SJSA1 (cell line): ENCODE results near the gene TBC1D2B. TPM values are rescaled to one million over a fixed set of nuclear protein-coding genes. Genes with fewer than 3 reads are reported as not detected.
A peak's percentile ranks its signal among the peaks of the same experiment; 100 is the strongest.

Experiments
- DNase-seq, 2 experiments: peaks; one replicate each; pipeline ENCODE4 v3.0.0-alpha.2; 2015 to 2020; ENCODE audit warnings: low spot score in 2 of 2, low read depth in 1 of 2
- H3K27ac ChIP-seq: fragments of 250-450 bp; sonication (Bioruptor Pico); 2 replicates; pipeline ENCODE4 v1.5.1; 2020; ENCODE audit warnings: mild to moderate bottlenecking, moderate library complexity
- H3K27me3 ChIP-seq: fragments of 250-450 bp; sonication (Bioruptor Pico); replicated peaks from 2 replicates; pipeline ENCODE4 v1.5.1; 2020; ENCODE audit warnings: mild to moderate bottlenecking, moderate library complexity
- H3K36me3 ChIP-seq: fragments of 250-450 bp; sonication (Bioruptor Pico); 2 replicates; pipeline ENCODE4 v1.5.1; 2020; ENCODE audit warnings: mild to moderate bottlenecking
- H3K4me1 ChIP-seq: fragments of 250-450 bp; sonication (Bioruptor Pico); replicated peaks from 2 replicates; pipeline ENCODE4 v1.6.1; 2021; ENCODE audit warnings: mild to moderate bottlenecking
- H3K4me3 ChIP-seq: fragments of 250-450 bp; sonication (Bioruptor Pico); 2 replicates; pipeline ENCODE4 v1.5.1; 2020; ENCODE audit warnings: mild to moderate bottlenecking
- H3K9me3 ChIP-seq: fragments of 250-450 bp; sonication (Bioruptor Pico); replicated peaks from 2 replicates; pipeline ENCODE4 v1.5.1; 2020; ENCODE audit warnings: mild to moderate bottlenecking
- total RNA-seq: library from RNA; depleted of rRNA; stranded (reverse); fragments of >200 nt; shearing (Covaris generic); gene quantifications from 2 replicates; pipeline ENCODE4 v1.2.3, GENCODE V29; 2014

Gene TBC1D2B
- total RNA-seq, 1 experiment from 2014 or later: 28.2 TPM

DNA sequence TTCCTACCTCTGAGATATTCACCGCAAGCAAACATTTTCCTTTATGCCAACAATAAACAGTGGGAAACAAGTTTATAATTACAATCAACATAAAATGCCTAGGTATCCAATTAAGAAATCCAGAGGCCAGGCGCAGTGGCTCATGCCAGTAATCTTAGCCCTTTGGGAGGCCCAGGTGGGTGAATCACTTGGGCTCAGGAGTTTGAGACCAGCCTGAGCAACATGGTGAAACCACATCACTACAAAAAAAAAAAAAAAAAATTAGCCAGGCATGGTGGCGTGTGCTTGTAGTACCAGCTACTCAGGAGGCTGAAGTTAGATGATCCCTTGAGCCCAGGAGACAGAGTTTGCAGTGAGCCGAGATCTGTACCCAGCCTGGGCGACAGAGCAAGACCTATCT, 17.3 kb downstream of the TBC1D2B start:
- Histone ChIP-seq H3K36me3 (0 out of 2 replicates have a peak, but pooled peaks cover 5% of the 10 kb centered on the region), H3K9me3 (no peaks in the 10 kb centered on the region), H3K4me1 (peaks cover 67% of the 10 kb centered on the region), H3K27me3 (no peaks in the 10 kb centered on the region), H3K4me3 (no peak overlapping the region), H3K27ac (no peak overlapping the region)
- no peak for DNase-seq

DNA sequence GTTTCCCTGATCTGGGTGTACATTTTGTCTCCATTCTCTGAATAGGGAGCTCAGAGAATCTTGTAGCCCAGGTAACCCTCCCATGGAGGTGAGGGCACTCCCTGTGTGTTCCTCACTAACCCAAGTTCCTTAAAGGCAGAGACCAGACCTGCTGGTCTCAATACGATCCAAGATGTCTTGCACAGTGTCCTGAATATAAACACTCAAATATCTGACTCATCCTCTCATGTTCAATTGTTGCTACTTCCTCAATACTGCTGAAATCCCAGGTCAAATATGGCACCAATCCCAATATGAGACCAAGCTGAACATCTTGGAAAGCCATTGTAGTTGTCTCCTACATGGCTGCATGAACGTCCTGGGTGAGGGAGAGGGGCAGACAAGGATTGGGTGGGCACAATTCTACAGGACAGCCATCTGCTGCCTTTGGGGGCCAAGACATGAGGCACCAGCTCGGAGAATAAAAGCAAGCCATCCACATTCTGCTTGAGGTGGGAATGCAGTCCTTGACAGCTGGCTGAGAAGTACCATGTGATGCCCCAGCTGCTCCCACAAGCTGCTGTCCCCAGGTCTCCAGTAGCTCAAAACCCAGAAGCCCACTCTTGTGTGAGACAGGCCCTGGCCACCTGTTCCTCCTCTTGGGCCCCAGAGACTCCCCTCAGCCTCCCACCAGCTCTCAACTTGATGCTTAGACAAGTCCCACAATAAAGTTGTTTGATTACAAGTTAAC, 18.2 kb downstream of the TBC1D2B start:
- H3K4me1 ChIP-seq: peaks cover 58% of the 10 kb centered on the region
- no peaks in the 10 kb centered on the region for H3K27me3 ChIP-seq
- H3K27ac ChIP-seq: no peak overlapping the region
- H3K36me3 ChIP-seq: peaks cover 5% of the 10 kb centered on the region; the same call in 1 of the 2 replicates
- H3K9me3 ChIP-seq: no peaks in the 10 kb centered on the region
- DNase-seq: peak in 1 of 2 experiments; percentile 27
- H3K4me3 ChIP-seq: no peak overlapping the region

DNA sequence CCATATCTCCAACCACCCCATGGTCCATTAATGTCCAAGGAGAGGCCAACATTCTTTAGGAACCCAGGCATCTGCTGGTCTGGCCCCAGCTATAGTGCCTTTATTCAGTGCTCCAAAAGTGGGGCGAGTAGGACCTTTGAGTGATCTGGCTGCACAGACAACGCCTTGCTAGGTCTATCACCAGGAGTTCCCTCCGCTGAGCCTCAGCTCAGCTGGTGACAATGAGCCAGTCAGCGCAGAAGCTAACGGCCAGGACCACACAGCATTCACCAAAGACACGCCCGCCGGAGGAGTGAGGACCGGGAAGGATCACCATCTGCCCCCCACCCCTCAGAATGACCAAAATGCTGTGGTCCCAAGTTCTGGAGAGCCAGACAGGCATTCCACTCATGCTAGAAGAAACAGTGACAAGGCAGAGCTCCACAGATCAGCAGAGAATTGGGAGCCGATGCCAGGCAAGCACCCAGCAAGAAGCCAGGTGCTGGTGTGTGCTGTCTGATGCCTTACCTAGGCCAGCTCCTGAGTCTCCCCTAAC, 19.0 kb downstream of the TBC1D2B start:
- H3K4me1 ChIP-seq: peaks cover 50% of the 10 kb centered on the region
- H3K9me3 ChIP-seq: no peaks in the 10 kb centered on the region
- no peak overlapping the region for H3K27ac ChIP-seq

DNA sequence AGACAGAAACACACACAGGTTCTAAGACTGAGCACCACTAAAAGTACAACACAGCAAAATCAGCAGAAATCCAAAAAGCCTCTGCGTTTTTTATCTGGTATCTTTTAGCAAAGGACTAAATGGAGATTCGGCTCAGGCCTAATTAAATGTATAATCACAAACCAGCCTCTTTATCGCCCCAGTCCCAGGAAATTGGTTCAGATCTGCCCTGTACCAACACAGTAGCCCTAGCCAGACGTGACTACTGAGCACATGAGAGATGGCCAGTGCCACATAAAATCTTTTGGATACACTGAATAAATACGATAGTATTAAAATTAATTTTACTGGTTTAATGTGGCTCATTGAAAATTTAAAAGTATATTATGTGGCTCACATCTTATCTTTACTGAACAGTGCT, 19.7 kb downstream of the TBC1D2B start:
- Histone ChIP-seq H3K27ac (no peak overlapping the region), H3K4me3 (no peak overlapping the region), H3K9me3 (no peaks in the 10 kb centered on the region), H3K4me1 (peaks cover 48% of the 10 kb centered on the region), H3K36me3 (peaks cover 19% of the 10 kb centered on the region), H3K27me3 (no peaks in the 10 kb centered on the region)
- no peak for DNase-seq

More for the DNA sequence above, 19.0 kb downstream of the TBC1D2B start:
- no peak overlapping the region for H3K4me3 ChIP-seq
- peaks cover 12% of the 10 kb centered on the region for H3K36me3 ChIP-seq
- no peaks in the 10 kb centered on the region for H3K27me3 ChIP-seq
- no peak for DNase-seq

DNA sequence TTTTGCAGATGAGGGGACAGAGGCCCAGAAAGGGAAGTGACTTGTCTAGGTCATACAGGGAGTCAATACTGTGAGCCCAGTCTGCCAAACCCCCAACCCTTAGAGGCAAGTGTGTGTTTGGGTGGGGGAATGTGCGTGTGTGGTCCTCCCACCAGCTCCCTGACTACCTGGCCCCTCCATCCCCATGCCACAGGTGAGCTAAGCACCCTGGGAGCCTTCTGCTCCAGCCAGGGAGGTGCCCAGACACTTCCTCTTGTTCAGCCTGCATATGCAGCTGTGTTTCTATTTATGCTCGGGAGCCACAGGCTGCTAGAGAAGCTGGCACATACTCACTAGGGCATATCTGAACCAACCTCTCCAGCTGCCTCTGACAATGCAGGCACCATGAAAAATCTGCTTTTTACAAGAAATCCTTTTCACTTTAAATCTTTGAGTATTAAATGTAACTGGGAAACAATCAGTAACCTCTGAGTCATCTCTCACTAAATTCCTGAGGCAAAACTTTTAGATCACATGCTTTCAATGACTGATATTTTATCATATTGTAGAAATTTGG, 20.7 kb downstream of the TBC1D2B start:
- Histone ChIP-seq H3K27me3 (no peaks in the 10 kb centered on the region), H3K4me3 (no peak overlapping the region), H3K9me3 (no peaks in the 10 kb centered on the region), H3K36me3 (peaks cover 21% of the 10 kb centered on the region), H3K27ac (peak overlapping the region; percentile 38; the same call in 1 of the 2 replicates), H3K4me1 (peaks cover 38% of the 10 kb centered on the region)
- no peak for DNase-seq

DNA sequence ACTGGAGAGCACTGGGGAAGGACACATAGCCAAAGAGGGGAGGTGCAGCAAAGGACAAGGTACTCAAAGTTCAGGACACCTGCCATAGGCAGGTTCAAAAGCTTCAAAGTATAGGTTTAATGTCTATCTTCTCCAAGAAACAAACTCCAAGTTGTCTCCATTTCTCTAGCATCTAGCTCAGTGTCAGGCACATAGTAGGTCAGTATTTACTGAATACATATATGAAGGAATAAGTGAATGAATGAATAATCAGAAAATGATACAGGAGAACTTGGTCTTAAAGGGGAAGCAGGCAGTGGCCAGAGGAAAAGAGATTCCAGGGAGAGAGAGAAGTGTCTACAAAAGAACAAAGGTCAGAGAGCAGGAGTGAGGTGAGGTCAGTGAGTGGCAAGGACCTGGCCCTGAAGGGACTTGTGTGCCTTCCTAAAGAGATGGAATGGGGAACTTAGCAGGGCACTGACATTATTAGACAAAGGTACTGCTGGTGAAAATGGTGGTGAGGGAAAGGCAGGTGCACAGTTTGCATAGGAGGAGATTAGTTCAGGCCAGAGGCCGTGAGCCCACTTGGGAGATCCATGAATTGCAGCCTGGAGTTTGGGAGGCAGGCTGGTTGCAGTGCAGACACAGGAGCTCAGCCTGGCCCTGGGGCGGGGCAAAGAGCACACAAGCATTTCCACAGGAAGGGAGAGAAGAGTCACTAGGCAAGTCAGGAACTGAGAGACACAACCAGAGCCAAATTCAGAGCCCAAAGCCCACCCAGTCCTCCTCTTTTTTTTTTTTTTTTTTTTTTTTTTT, 21.4 kb downstream of the TBC1D2B start:
- no peaks in the 10 kb centered on the region; the same call in 1 of the 2 replicates for H3K9me3 ChIP-seq
- H3K4me1 ChIP-seq: peaks cover 37% of the 10 kb centered on the region
- H3K27me3 ChIP-seq: no peaks in the 10 kb centered on the region
- no peak overlapping the region for H3K27ac ChIP-seq
- DNase-seq: no peak
- H3K4me3 ChIP-seq: no peak overlapping the region
- peaks cover 24% of the 10 kb centered on the region for H3K36me3 ChIP-seq

DNA sequence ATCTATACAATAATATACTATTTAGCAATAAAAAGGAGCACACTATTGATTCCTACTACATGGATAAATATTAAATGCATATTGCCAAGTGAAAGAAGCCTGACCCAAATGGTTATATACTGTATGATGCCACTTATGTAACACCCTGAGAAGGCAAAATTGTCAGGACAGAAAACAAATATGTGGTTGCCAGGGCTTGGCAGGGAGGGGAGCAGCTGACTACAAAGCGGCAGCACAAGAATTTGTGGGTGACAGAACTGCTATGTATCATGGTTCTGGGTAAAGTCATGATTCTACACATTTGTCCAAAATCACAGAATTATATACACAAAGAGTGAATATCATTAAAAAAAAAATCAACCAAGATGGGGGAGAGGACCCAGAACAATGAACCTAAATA, 22.5 kb downstream of the TBC1D2B start:
- H3K36me3 ChIP-seq: peaks cover 30% of the 10 kb centered on the region
- H3K4me3 ChIP-seq: no peak overlapping the region
- H3K4me1 ChIP-seq: peaks cover 46% of the 10 kb centered on the region
- H3K9me3 ChIP-seq: no peaks in the 10 kb centered on the region; the same call in 1 of the 2 replicates
- no peaks in the 10 kb centered on the region for H3K27me3 ChIP-seq
- no peak for DNase-seq
- no peak overlapping the region for H3K27ac ChIP-seq

DNA sequence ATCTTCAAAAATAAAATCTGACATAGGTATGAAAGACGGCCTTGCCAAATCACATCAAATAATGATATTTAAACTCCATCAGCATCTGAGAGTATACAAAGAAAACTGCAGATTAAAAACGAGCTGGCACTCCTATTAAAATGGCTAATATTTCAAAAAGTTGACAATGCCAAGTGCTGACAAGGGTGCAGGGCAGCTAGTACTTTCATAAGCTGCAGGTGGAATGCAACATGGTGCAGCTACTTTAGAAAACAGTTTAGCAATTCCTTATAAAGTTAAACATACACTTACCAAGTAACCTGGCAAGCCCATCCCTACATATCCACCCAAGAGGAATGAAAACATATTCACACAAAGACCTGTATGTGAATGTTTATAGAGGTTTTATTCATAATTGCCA, 23.0 kb downstream of the TBC1D2B start:
- Histone ChIP-seq H3K27me3 (no peaks in the 10 kb centered on the region), H3K27ac (no peak overlapping the region), H3K36me3 (peaks cover 28% of the 10 kb centered on the region), H3K9me3 (no peaks in the 10 kb centered on the region; the same call in 1 of the 2 replicates), H3K4me3 (no peak overlapping the region), H3K4me1 (peaks cover 46% of the 10 kb centered on the region)
- DNase-seq: no peak

DNA sequence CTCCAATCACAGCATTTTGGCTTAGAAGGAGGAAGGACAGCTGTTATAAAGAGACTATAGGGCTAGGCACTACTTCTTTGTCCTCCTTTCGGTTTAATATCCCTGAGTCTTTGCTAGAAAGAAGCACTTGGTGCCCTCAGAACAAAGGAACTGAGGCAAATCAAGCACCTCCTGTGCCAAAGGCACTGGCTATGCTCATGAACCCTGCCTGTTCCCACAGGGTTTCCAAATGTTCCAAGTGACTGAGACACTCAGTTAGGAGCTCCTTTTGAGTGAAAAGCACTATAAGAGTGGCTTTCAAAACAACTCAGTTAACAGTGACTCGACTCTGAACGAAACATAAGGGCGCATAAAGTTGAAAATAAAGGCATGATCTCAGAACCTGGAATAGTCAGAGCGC, 25.0 kb downstream of the TBC1D2B start:
- Histone ChIP-seq H3K36me3 (peaks cover 25% of the 10 kb centered on the region), H3K27ac (no peak overlapping the region), H3K4me3 (no peak overlapping the region), H3K9me3 (no peaks in the 10 kb centered on the region; the same call in 1 of the 2 replicates), H3K4me1 (peaks cover 48% of the 10 kb centered on the region), H3K27me3 (no peaks in the 10 kb centered on the region)
- no peak for DNase-seq

DNA sequence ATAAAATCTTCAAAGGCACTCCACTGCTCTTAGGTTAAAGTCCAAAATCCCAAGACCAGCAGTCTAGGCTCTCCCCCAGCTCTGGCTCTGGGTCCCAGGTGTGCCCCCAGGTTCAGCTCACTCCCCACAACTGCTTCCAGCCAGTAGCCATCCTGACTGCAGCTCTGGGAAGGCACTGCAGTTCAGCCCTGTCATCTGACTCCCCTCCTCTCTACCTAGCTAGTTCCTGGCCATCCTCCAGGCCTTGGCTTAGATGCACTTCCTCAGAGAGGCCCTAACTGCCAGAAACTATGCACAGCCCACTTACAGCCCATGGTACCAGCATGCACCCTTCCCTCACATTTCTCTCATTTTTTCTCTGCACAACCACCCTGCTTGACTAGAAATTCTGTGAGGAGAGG, 25.5 kb downstream of the TBC1D2B start:
- DNase-seq: no peak
- H3K4me1 ChIP-seq: peaks cover 51% of the 10 kb centered on the region
- no peak overlapping the region for H3K27ac ChIP-seq
- no peaks in the 10 kb centered on the region for H3K27me3 ChIP-seq
- H3K4me3 ChIP-seq: no peak overlapping the region
- H3K9me3 ChIP-seq: no peaks in the 10 kb centered on the region; the same call in 1 of the 2 replicates
- H3K36me3 ChIP-seq: peaks cover 25% of the 10 kb centered on the region

DNA sequence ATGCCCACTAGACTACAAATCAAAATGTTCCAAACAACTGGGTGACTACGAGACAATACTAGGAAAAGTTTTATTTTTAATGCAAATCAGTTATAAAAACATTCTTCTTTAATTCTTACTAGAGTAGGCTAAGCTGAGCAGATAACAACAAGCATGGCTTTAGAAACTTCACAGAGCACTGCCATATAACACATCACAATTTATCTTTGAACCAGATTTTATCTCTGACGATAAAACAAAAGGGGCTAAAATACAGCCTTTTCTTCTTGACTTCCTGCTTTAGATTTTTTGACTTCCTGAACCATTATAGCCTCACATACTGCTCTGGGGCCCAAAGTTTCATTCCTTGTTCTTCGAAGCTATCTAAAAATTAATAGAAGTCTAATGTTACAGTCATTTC, 25.9 kb downstream of the TBC1D2B start:
- Histone ChIP-seq H3K4me1 (peaks cover 47% of the 10 kb centered on the region), H3K27ac (no peak overlapping the region)
- no peak for DNase-seq

DNA sequence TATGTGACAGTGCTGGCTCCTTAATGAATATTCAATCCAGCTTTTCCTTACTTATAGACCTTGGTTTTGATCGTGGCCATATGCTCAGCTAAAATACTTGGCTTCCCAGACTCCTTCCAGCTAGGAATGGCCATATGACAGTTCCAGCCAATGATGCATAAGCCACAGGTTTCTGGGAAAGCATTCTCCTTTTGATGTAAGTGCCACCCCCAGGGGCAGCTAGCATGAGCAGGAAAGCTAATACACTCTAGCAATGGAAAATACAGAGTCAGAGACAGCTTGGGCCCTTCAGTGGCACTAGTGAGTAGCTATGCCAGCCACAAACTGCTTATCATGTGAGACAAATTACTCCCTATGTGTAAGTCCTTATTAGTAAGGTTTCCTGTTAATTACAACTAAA, 26.7 kb downstream of the TBC1D2B start:
- Histone ChIP-seq H3K36me3 (peaks cover 25% of the 10 kb centered on the region), H3K4me1 (peaks cover 40% of the 10 kb centered on the region), H3K27ac (no peak overlapping the region), H3K4me3 (no peak overlapping the region), H3K27me3 (no peaks in the 10 kb centered on the region), H3K9me3 (no peaks in the 10 kb centered on the region; the same call in 1 of the 2 replicates)
- DNase-seq: no peak

More for the DNA sequence above, 25.9 kb downstream of the TBC1D2B start:
- Histone ChIP-seq H3K36me3 (peaks cover 25% of the 10 kb centered on the region), H3K4me3 (no peak overlapping the region), H3K9me3 (no peaks in the 10 kb centered on the region; the same call in 1 of the 2 replicates), H3K27me3 (no peaks in the 10 kb centered on the region)

DNA sequence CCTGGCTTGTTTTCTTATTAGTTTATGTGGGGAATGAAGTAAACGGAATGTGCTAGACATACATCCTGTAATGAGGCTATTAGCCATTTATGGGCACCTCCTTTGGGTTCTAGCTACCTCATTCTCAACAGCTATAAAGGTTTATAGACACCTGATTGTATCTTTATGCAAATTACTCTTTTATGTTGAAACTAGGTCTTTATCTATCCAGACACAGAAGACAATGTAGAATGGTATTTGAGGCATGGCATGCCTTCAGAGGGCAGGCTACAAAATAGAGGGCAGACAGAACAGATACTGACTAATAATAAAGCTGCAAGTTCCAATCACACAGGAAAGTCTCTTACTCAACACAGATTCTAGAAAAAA, 27.1 kb downstream of the TBC1D2B start:
- Histone ChIP-seq H3K9me3 (no peaks in the 10 kb centered on the region; the same call in 1 of the 2 replicates), H3K4me1 (peaks cover 40% of the 10 kb centered on the region), H3K4me3 (no peak overlapping the region), H3K36me3 (peaks cover 26% of the 10 kb centered on the region), H3K27me3 (no peaks in the 10 kb centered on the region), H3K27ac (no peak overlapping the region)
- no peak for DNase-seq
